Body of pancreas (tissue), 4 donors: ENCODE results near the gene COL7A1.

Experiments
- POLR2A ChIP-seq, 3 donors: fragments of 450-650 bp; IDR thresholded peaks; one replicate each; pipeline ENCODE4 v1.6.1; 2016; ENCODE audit warnings: antibody characterized with exemption in 3 of 3, mild to moderate bottlenecking in 2 of 3
- TF ChIP-seq, protein P1 (sequence below), 7 experiments: fragments of 450-650 bp in 4 of 7; fragments of 200-600 bp in 3 of 7; sonication (generic) in 3 of 7; IDR thresholded peaks; one replicate each; pipeline ENCODE4 v1.5.1; 2016 to 2019; ENCODE audit warnings: antibody characterized with exemption in 7 of 7

DNA sequence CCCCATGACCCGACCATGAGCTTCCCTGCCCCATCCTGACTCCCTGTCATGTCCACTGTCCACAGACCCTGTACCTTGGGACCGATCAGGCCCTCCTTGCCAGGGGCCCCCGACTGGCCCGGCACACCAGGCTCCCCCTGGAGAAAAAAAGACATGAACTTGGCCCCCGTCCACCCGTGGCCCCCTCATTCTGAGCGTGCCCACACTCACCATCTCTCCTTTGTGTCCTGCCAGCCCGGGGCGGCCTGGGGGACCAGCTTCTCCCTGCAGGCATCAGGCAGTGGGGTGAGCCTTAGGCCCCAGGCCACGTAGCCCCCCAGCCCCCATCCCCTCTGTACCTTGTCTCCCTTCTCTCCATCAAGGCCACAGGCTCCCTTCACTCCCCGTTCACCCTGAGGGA lies 27.6 kb downstream of the COL7A1 start:
- TF ChIP-seq POLR2A (IDR thresholded peaks at IDR 0.05) = no peak
- TF ChIP-seq, protein P1, sequence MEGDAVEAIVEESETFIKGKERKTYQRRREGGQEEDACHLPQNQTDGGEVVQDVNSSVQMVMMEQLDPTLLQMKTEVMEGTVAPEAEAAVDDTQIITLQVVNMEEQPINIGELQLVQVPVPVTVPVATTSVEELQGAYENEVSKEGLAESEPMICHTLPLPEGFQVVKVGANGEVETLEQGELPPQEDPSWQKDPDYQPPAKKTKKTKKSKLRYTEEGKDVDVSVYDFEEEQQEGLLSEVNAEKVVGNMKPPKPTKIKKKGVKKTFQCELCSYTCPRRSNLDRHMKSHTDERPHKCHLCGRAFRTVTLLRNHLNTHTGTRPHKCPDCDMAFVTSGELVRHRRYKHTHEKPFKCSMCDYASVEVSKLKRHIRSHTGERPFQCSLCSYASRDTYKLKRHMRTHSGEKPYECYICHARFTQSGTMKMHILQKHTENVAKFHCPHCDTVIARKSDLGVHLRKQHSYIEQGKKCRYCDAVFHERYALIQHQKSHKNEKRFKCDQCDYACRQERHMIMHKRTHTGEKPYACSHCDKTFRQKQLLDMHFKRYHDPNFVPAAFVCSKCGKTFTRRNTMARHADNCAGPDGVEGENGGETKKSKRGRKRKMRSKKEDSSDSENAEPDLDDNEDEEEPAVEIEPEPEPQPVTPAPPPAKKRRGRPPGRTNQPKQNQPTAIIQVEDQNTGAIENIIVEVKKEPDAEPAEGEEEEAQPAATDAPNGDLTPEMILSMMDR (IDR thresholded peaks at IDR 0.05) = no peak
